Activated CD8-positive, alpha-beta memory T cell treated with anti-CD3 and anti-CD28 coated beads, Interleukin-2, amount 50 U/mL, for 24 hours (primary cell): Measurements from ENCODE around the gene ZFP64.
A peak's percentile ranks its signal among the peaks of the same experiment; 100 is the strongest.
"Not testable (repeated sequence)": the region's sequence is repeated elsewhere in the genome, so short reads cannot be mapped to it uniquely, and the experiment has no call there.

Experiments
- DNase-seq: peaks from one replicate; pipeline ENCODE4 v3.0.0-alpha.2; 2020; ENCODE audit errors: extremely low read depth

Gene ZFP64

DNA sequence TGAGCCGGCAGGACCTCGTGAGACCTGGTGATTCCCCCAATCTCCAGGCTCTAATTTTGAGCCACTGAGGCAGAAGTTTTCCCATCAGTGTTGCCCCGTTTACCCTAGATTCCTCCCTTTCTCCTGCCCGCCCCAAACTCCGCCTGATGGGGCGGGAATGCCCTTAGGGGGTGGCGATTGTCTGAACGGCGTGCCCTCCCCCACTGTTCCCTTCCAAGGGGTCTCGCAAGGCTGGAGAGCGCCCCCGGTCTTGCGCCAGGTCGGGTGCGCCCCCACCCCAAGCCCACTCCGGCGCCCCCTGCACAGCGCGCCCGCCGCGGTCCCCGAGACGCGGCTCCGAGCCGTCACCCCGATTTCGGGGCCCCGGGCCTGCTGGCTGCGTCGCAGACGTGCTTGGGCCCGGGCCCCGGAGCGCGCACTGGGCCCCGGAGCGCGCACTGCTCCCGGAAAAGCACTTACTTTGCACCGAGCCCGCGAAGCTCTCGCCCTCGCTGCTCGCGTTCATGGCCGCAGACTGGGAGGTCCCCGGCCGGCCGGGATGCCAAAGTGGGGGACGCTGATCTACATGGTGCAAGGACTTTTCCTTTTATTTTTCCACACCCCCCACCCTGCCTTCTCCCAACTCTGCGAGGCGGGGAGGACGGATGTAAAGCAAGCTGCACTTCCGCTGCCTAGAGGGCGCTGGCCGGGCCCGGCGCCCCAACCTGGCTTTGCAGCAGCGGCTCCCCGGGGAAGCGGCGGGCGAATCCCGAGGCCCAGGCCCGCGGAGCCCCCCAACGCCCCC, at the start of gene ZFP64:
Gene ZFP64, minus strand, starts transcription at position 648 of the 784 bp plus-strand sequence. Its CDS starts 143 bp downstream, at position 505.
- peak; percentile 20 for DNase-seq

DNA sequence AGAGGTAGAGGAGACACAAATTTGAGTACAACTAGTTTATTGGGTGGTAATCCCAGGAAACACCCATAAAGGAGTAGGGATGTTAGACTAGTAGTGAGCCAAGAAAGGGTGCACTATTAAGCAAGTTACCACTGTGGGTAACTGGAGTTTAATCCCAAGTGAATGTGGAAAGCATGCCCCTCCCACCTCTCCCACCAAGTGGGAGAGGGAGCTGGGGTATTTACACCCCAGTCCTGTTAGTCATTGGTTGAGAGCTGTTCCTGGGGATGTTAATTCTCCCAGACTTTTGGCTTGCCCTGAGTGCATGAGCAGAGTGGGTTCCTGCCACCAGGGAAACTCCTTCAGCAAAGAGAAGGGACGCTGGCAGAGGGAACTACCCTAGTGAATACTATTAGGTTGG, 49.2 kb upstream of the ZFP64 start:
- DNase-seq: no peak

DNA sequence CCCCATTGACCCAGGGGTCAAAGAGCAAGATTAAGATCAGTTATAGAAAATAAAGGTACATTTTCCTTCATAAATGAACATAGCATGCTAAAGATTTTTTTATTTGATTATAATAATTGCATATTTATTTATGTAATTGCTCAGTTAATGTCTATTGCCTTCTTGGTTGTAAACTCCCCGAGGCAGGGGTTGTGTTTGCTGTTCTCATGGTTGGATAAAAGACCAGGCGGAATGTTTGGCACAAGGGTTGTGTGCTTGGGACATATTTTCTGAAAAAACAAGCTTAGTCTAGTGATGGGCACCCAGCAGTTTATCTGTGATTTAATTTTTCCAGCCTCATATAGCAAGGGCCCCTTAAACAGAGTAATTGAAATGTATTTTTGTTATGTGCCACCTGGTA, 47.5 kb upstream of the ZFP64 start:
- DNase-seq: no peak

DNA sequence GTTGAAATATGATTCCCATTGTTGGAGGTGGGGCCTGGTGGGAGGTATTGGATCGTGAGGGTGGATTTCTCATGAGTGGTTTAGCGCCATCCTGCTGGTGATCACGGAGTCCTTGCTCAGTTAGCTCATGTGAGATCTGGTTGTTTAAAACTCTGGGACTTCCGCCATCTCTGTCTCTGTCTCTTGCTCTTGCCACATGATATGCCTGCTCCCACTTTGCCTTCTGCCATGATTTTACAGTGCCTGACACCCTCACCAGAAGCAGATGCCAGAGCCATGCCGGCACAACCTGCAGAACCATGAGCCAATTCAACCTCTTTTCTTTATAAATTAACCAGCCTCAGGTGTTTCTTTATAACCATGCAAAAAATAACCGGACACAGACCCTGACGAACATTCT, 44.7 kb upstream of the ZFP64 start:
- DNase-seq: no peak

DNA sequence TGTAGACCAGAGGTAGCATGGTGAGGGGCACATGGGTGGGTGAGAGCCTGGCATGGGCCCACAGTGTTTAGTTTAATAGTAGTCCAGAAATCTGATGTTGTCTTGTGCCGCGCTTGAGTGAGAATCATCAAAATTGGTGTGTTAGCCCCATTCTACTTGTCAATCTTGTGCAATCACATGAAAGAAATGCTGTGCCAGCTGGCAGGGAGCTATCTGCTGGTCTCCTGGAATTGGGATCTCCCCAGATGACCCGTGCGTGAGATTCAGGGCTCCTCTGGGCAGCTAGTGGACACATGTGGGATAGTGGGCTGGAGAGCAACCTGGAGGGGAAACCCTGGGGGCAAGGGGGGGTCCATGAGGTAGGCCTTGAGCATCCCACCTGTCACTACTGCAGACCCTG, 43.5 kb upstream of the ZFP64 start:
- DNase-seq: no peak

DNA sequence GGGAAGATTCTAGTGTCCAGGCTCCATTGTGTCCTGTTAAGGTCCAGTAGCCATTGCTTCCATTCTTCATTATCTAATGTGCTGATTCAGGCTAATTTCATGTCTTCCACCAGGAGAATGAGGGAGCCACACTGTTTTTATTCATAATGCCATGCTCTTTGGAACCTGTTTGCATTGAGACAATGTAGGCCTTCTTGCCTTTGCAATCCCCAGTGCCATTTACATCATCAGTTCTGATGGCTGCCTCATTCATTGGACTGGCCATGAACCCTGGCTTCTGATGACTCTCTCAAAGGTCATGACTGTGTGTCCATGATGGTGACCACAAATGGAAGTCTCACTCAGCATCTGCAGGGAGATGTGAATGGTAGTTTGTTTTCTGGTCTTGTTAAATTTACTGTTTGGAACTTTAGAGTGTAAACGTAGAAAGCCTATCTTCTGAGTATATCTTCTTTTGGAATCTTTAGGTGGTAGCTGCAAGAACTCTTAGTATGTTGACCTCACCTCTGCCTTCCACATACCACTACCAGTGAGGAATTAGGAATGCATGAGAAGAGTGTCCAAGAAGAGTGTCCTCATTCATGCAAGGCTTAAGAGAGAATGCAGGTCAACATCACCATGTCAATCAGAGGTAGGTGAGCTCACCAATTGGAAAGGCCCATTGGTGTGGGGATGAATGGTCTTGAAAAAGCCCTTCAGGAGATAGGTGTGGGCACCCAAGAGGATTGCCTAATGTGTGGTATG, 42.9 kb upstream of the ZFP64 start:
- no peak for DNase-seq

DNA sequence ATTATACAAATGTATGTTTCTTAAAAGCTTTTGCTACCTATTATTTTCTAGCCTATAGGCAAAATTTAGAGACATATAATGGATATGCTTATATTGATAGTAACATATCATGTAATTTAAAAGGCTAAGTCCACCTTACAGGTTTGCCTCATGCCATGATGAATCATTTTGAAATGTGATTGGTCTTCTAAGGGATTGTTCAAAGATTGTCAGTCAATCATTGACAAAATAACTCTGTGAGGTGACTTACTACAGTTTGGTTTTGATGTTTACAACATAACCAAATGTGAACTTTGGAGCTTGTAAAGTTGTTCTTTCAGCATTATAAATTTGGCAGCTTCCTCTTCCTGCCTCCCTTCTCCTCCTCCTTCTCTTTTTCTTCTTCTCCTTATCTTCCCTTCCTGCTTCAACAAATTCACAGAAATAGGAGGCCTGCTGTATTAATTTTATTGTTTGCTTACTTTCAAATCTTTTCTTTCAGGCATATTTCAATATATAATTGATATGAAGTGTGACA, 39.7 kb upstream of the ZFP64 start:
- no peak for DNase-seq

DNA sequence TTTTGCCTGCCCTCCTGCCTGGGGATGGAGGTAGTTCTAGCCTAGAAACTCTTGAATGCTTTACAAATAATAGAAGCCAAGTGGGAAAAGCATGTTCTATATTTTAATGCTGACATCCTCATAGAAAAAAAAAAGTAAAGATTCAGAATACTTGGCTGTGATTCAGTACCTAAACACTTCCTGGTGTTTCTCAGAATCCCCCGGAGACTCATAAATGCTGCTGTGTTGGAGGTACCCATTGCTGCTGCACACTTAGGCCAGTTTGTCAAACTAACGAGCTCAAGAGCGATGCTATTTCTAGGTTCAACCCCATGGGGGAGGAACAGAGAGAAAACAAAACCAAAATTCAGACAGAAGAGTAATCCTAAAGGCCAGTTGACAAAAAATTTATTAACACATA, 38.8 kb upstream of the ZFP64 start:
- no peak for DNase-seq

DNA sequence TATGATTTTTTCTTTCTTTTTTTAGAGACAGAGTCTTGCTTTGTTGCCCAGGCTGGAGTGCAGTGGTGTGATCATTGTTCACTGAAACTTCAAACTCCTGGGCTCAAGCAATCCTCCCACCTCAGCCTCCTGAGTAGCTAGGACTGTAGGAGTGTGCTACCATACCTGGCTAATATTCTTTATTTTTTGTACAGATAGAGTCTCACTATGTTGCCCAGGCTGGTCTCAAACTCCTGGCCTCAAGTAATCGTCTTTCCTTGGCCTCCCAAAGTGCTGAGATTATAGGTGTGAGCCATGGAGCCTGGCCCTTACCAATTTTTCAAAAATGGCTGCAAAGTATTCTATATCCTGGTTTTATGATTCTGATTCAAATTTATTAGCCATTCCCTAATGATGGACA, 37.8 kb upstream of the ZFP64 start:
- not testable (repeated sequence) for DNase-seq

DNA sequence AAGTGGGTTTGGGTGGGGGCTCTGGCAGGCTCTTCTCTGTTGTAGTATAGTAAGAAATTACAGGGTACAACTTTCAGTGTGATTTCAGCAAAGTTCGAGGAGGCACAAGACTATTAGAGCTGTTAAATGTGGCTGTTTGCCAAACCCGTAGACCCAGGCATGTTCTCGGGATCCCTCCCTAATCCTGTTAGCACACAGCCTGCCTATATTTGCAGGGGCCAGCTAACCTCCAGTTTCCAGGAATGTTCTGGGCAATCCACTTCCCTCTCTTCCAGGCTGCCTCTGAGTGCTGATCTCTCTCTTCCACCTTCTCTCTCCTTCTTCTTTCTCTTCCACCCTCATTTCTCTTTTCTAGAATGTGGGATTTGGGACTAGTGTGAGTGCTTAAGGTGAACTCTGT, 34.8 kb upstream of the ZFP64 start:
- DNase-seq: no peak

DNA sequence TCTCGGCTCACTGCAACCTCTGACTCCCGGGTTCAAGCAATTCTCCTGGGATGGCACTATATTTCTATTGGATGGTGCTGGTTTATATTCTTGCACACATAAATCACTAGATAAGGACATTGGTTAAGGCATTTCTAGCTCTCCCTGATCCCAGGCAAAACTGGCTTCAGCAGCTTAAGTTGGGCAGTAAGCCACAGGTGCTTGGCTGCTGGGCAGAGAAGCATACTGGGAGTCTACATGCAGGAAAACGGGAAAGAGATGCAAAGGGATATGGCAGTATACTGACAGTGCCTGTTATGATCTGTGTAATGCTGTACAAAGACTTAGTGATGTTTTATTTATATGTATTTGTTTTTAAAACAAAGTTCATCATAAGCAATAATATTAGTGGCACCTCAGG, 33.3 kb upstream of the ZFP64 start:
- DNase-seq: no peak

DNA sequence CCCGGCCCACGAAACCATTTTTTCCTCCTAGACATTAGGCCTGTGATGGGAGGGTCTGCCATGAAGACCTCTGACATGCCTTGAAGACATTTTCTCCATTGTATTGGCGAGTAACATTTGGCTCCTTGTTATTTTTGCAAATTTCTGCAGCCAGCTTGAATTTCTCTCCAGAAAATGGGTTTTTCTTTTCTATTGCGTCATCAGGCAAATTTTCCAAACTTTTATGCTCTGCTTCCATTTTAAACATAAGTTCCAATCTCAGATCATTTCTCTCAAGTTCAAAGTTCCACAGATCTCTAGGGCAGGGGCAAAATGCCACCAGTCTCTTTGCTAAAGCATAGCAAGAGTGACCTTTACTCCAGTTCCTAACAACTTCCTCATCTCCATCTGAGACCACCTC, 29.8 kb upstream of the ZFP64 start:
- DNase-seq: not testable (repeated sequence)

DNA sequence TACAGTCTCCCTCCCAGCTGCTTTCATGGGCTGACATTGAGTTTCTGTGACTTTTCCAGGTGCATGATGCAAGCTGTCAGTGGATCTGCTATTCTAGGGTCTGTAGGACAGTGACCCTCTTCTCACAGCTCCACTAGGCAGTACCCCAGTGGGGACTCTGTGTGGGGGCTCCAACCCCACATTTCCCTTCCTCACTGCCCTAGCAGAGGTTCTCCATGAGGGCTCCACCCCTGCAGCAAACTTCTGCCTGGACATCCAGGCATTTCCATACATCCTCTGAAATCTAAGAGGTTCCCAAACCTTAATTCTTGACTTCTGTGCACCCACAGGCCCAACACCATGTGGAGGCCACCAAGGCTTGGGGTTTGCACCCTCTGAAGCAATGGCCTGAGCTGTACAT, 29.3 kb upstream of the ZFP64 start:
- DNase-seq: not testable (repeated sequence)

DNA sequence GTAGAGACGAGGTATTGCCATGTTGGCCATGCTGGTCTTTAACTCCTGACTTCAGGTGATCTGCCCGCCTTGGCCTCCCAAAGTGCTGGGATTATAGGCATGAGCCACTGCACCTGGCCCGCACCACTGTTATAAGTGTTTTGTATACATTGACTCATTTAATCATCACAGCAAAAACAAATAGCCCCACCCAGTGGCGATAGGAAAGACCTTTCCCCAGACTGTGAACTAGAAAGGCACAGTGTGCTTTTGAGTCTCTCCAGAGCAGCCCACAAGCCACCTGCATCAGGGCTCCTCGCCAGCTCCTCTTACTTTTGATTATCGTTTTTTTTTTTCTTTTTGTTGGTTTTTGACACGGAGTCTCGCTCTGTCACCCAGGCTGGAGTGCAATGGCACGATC, 27.9 kb upstream of the ZFP64 start:
- DNase-seq: no peak

DNA sequence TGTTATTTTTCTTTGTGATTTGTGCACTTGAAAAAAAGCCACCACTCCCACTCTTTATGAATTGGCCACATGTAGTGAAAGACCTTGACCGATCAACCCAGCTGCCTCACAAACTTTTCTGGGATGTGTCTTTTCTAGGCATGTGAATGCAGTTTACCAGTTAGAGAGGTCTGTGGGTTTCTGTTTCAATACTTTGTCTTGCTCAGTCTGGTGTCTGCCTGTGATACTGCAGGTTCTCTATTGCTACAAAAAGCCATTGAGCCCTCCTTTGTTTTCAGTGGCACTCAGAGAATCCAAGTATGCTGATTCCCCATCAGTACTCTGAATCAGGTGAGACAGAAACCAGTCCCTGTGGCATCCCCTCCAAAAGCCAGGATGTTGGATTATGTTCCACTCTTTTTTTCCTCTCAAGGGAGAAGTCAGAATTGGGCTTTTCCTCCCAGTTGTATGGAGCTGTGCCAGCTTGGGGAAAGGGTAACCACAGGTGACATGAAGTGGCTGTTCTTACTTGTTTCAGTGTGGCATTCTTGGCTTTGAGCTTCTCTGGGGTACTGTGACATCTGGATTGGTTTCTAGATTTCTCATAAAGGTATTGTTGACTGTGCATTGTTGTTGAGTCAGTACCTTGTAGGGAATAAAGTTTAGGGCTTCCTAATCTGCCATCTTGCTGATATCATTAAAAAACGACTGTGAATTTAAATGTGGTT, 26.3 kb upstream of the ZFP64 start:
- no peak for DNase-seq

DNA sequence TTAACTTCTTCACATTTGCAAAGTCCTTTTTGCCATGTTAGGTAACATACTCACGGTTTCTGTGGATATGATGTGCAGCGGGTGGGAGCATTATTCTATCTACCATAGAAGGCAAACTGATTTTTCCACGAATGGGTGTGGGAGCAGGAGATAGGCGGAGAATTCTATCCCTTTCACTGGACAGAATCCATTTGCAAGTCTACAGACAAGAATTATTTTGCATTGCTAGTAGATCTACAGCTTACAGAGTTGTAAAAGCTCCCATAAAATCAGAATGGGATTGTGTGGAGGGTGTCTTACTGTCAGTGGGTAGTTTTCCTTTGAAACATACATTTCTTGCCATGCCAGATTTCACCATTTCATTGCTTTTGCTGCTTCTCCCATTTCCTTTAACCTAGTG, 22.4 kb upstream of the ZFP64 start:
- no peak for DNase-seq

DNA sequence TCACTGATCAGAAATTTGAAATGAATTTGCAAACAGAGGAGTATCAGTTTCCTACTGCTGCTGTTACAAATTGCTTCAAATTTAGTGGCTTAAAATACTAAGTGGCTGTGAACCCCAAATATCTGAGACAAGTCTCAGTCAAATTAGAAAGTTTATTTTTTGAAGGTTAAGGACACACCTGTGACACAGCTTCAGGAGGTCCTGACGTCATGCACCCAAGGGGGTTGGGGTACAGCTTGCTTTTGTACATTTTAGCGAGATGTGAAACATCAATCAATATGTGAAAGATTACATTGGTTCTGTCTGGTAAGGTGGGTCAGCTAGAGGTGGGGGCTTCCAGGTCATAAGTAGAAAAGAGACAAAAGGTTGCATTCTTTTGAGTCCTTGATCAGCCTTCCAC, 21.4 kb upstream of the ZFP64 start:
- DNase-seq: no peak

DNA sequence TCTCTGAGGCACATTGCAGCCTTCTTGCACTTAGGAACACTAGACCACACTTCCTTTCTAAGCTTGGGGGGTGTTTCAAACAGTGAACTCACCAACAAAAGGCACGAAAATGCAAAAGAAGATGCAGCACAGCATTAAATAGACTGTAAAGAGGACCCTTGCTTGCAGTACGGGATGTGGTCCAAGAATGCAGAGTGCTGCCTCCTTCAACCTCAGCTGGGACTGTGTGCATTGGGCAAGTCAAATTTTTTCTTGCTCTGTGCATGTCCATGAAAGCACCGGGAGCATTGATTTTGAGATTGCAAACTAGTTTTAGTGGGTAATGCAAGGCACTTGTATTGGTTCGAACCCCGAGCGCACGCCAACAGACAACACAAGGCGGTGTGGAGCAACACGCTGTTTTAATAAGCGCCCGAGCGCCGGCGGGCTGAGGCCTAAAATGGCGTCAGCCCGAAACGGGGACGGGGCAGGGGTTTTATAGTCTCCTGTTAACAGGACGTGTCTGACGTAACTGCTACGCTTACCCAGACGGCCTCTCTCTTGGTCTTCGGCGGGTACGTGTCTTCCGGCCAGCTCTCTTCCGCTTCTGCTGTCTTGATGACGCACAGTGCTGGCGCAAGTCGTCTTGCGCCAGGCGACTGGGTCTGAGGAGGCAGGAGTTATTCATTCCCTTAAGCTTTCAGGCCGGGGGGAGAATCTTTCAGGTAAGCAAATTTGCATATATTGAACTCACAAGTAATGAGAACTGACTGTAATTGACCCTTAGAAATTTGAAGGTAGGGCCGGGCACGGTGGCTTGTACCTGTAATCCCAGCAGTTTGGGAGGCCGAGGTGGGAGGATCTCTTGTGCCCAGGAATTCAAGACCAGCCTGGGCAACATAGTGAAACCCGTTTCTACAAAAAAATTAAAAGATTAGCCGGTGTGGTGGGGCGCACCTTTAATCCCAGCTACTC, 18.7 kb upstream of the ZFP64 start:
- no peak for DNase-seq

DNA sequence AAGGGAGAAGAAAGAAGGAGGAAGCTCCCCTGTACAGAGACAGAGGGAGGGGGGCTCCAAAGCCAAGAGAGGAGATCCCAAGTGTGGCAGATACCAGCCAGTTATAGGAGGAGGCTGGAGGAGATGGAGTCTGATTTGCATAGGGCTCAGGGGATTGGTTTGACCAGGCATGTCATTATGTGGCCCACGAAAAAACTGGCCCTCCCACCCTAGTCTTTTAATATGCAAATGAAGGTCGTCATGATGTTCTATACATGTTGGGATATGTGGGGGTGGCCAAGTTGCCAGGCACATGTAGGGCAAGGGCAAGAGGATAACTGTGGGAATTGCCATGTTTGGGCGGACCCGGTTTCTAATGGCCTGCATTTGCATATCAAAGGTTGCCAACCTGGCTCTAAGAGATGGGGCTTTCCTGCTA, 17.6 kb upstream of the ZFP64 start:
- no peak for DNase-seq

DNA sequence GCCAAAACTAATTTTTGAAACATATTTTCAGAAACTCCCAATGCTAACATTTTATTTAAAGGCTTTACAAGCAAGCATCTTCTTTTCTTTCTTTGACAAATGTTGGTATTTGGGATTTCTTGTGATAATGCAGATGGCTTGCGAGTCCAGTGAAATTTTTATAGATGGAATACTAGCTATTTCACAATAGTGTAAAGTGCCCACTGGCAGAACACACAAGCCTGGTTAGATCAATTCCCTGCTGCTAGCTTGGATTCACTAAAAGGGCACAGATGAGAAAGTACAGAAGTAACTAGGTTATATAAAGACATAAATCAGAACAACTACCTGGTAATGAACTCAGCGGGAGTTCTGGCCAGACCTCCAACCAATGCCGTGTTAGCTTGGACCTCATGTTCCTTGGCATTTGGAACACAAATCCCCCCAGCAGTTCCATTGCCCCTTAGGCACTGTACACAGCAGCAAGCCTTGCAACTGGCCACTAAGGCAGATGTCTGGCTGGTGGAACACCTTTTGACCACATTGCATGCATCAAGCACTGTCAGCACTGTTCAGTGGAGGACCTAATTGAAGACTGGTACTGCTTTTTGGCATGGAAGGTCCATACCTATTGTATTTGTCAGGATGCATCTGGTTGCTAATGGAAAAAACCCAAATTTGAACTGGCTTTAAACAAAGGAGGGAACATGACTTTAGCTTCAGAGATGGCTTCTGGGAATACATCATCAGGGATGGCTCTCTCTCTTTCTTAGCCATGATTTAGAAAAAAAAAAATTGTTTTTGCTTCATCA, 15.6 kb upstream of the ZFP64 start:
- DNase-seq: no peak

DNA sequence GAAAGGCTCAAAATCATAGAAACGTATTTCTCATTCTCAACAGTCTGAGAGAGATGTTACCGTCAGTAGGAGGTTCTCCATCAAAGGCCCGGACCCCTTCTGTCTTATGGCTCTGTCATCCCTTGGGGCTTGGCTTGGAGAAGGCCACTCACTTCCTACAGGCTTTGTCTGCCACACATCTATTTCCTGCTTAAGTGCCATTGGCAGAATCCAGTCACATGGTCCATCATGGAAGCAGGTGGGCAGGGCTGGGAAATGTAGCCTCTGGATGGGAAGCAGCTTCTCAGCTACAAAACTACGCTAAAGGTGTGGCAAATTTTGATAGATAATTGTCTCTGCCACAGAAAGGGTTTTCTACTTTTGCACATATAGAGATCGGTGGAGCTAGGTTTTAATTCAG, 12.6 kb upstream of the ZFP64 start:
- no peak for DNase-seq
